PC-3 (cell line): ENCODE results near the gene DCDC1.

Experiments used
- EZH2 ChIP-seq: fragments of 300-600 bp; sonication (generic); IDR thresholded peaks from one replicate; pipeline ENCODE4 v1.6.1; 2017; ENCODE audit warnings: antibody characterized with exemption, mild to moderate bottlenecking, low read length; ENCODE audit not compliant: unreplicated experiment
- EZH2phosphoT487 ChIP-seq: fragments of 300-600 bp; sonication (generic); IDR thresholded peaks from 2 replicates; pipeline ENCODE4 v1.6.1; 2018; ENCODE audit warnings: mild to moderate bottlenecking, antibody characterized with exemption, low read length, borderline replicate concordance
- TF ChIP-seq, protein P1 (sequence below): fragments of 300-600 bp; sonication (generic); conservative IDR thresholded peaks from 2 replicates; pipeline ENCODE4 v1.5.1; 2017; ENCODE audit warnings: antibody characterized with exemption, low read depth, mild to moderate bottlenecking, low read length

GRCh38 chr11:31415435-31415834 lies 45.9 kb upstream of the DCDC1 start:
- TF ChIP-seq, protein P1, sequence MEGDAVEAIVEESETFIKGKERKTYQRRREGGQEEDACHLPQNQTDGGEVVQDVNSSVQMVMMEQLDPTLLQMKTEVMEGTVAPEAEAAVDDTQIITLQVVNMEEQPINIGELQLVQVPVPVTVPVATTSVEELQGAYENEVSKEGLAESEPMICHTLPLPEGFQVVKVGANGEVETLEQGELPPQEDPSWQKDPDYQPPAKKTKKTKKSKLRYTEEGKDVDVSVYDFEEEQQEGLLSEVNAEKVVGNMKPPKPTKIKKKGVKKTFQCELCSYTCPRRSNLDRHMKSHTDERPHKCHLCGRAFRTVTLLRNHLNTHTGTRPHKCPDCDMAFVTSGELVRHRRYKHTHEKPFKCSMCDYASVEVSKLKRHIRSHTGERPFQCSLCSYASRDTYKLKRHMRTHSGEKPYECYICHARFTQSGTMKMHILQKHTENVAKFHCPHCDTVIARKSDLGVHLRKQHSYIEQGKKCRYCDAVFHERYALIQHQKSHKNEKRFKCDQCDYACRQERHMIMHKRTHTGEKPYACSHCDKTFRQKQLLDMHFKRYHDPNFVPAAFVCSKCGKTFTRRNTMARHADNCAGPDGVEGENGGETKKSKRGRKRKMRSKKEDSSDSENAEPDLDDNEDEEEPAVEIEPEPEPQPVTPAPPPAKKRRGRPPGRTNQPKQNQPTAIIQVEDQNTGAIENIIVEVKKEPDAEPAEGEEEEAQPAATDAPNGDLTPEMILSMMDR, result no peak
- TF ChIP-seq EZH2 (no peak), EZH2phosphoT487 (no peak)
